Lung (tissue), 12 donors: ENCODE results near the gene METTL14. TPM values are rescaled to one million over a fixed set of nuclear protein-coding genes. Genes with fewer than 3 reads are reported as not detected.

Experiments
- ATAC-seq: fragments of 200-7000 bp; cut with Tn5 transposase; one replicate; pipeline ENCODE4 v1.9.1; 2020; ENCODE audit warnings: moderate number of reproducible peaks; ENCODE audit not compliant: insufficient read depth, low FRiP score
- DNase-seq, 3 donors: peaks; one replicate each; pipeline ENCODE4 v3.0.0-alpha.2; 2013 to 2017
- H3K27ac ChIP-seq, 2 donors: one replicate each; pipeline ENCODE4 v1.5.1; 2013; ENCODE audit warnings: mild to moderate bottlenecking in 2 of 2, moderate library complexity in 2 of 2, control low read depth in 1 of 2, inconsistent platforms in 1 of 2, low read depth in 1 of 2, low read length in 1 of 2
- H3K27me3 ChIP-seq, 3 donors: one replicate each; pipeline ENCODE4 v1.5.1; 2013; ENCODE audit warnings: low read length in 2 of 3; ENCODE audit not compliant: control insufficient read depth in 3 of 3, insufficient read depth in 3 of 3
- H3K36me3 ChIP-seq, 4 donors: one replicate each; pipeline ENCODE4 v1.5.1; 2013; ENCODE audit warnings: low read length in 4 of 4, mild to moderate bottlenecking in 1 of 4, moderate library complexity in 1 of 4; ENCODE audit not compliant: control insufficient read depth in 4 of 4, insufficient read depth in 4 of 4
- H3K4me1 ChIP-seq, 5 donors: one replicate each; pipeline ENCODE4 v1.5.1; 2013; ENCODE audit warnings: low read length in 5 of 5, mild to moderate bottlenecking in 2 of 5, moderate library complexity in 1 of 5; ENCODE audit not compliant: control insufficient read depth in 5 of 5, insufficient read depth in 5 of 5
- H3K4me3 ChIP-seq: one replicate; pipeline ENCODE4 v1.5.1; 2013; ENCODE audit warnings: mild to moderate bottlenecking, control low read depth, moderate library complexity
- H3K9ac ChIP-seq, 2 donors: one replicate each; pipeline ENCODE4 v1.5.1; 2013; ENCODE audit warnings: low read length in 2 of 2, control low read depth in 1 of 2; ENCODE audit not compliant: insufficient read depth in 1 of 2
- H3K9me3 ChIP-seq, 4 donors: one replicate each; pipeline ENCODE4 v1.5.1; 2013; ENCODE audit warnings: low read length in 3 of 4, mild to moderate bottlenecking in 1 of 4, moderate library complexity in 1 of 4; ENCODE audit not compliant: control insufficient read depth in 4 of 4, insufficient read depth in 3 of 4
- CTCF ChIP-seq: IDR thresholded peaks from 2 replicates; pipeline ENCODE4 v1.5.1; 2012; ENCODE audit warnings: mild to moderate bottlenecking; ENCODE audit errors: control extremely low read depth, extremely low read depth
- WGBS, 2 donors: extraction: QIAGEN DNeasy Blood & Tissue Kit; methylation state at CpG; one replicate each; pipeline ENCODE4 v1.1.7; 2013; 5-methylcytosine and 5-hydroxymethylcytosine counted together
- polyA plus RNA-seq, 2 donors: library from polyadenylated mRNA; stranded (reverse); fragments of 200-250 nt; gene quantifications; one replicate each; pipeline ENCODE4 v1.2.1, GENCODE V29; 2013
- total RNA-seq, 2 donors: library from RNA; depleted of rRNA in 1 of 2; stranded (reverse); fragments of >200 nt in 1 of 2; gene quantifications; one replicate each; pipeline ENCODE4 v1.2.1, GENCODE V29; 2014 to 2021
- donor health status: control.
- donor health status: control.
- donor health status: Bipolar disorder and iron deficiency.
- donor health status: healthy.
- donor health status: DM: yes; HTN: yes; CAD: no.

The METTL14 gene
- total and polyA plus RNA-seq, 4 donors: 5.5 to 39.4 (median 19.9) TPM

GRCh38 chr4:118723369-118723768 lies 38.2 kb downstream of the METTL14 start:
- no peak overlapping the region for H3K4me3 ChIP-seq
- H3K4me1 ChIP-seq: no peaks in the 10 kb centered on the region
- DNase-seq: no peak
- H3K27ac ChIP-seq: no peak overlapping the region
- H3K9ac ChIP-seq: no peak overlapping the region
- no peak for ATAC-seq
- WGBS, 2 donors: 85 to 90% methylated on average over 3 of the region's 3 CpGs
- H3K36me3 ChIP-seq: peaks cover 19 to 32% (median 25%) of the 10 kb centered on the region in 4 donors
- H3K27me3 ChIP-seq: no peaks in the 10 kb centered on the region
- TF ChIP-seq CTCF: no peak
- no peaks in the 10 kb centered on the region for H3K9me3 ChIP-seq

GRCh38 chr4:118727360-118727759 lies 42.2 kb downstream of the METTL14 start:
- Histone ChIP-seq H3K27me3 (no peaks in the 10 kb centered on the region), H3K4me3 (no peak overlapping the region), H3K36me3 (peaks cover 19 to 53% (median 36%) of the 10 kb centered on the region in 4 donors), H3K9ac (no peak overlapping the region), H3K27ac (no peak overlapping the region), H3K4me1 (no peaks in the 10 kb centered on the region), H3K9me3 (no peaks in the 10 kb centered on the region)
- WGBS, 2 donors: 75 to 80% methylated on average over 1 of the region's 1 CpG
- DNase-seq (no peak), ATAC-seq (no peak)
- TF ChIP-seq CTCF: no peak

GRCh38 chr4:118729287-118730286 lies 44.4 kb downstream of the METTL14 start:
- no peak for TF ChIP-seq CTCF
- Histone ChIP-seq H3K36me3 (peaks cover 24 to 52% (median 39%) of the 10 kb centered on the region in 4 donors), H3K4me3 (no peak overlapping the region), H3K9ac (no peak overlapping the region), H3K27ac (no peak overlapping the region), H3K9me3 (no peaks in the 10 kb centered on the region), H3K4me1 (no peaks in the 10 kb centered on the region), H3K27me3 (no peaks in the 10 kb centered on the region)
- 86% methylated on average over 6 of the region's 6 CpGs for WGBS, 2 donors
- DNase-seq (no peak), ATAC-seq (no peak)
